ENCODE measurements around the gene MRPL4. TPM values are rescaled to one million over a fixed set of nuclear protein-coding genes. Genes with fewer than 3 reads are reported as not detected.

Gene MRPL4
- total and polyA plus RNA-seq, 2 of the 13 experiments (the other 11 are each of a cell fraction or from before 2014, with no cell fraction given): 40.6 to 42.5 TPM

DNA sequence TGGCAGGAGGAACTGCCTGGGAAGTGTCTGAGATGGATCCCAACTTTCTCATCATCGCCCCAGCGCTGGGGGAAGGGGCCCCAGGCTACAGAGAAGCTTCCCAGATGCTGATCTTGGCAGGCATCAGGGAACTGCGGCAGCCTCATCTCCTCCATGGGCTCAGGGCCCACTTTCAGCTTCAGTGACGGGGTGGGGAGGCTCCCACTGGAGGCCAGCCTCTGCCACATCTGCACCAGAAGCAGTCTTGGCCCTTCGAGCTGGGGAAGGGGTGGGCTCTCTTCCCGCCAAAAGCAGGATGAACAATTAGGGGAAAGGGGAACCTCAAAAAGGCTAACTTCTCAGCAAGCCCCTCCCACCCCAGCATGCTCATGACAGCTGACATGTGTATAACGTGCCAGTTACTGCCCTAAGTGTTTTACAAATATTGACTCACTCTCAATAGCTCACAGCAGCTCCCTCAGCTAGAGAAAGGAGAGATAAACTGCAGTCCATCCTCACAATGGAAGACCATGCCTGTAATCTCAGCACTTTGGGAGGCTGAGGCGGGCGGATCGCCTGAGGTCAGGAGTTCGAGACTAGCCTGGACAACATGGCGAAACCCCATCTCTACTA is 13.7 kb upstream of the MRPL4 start (continued):
- TF ChIP-seq, protein P1, sequence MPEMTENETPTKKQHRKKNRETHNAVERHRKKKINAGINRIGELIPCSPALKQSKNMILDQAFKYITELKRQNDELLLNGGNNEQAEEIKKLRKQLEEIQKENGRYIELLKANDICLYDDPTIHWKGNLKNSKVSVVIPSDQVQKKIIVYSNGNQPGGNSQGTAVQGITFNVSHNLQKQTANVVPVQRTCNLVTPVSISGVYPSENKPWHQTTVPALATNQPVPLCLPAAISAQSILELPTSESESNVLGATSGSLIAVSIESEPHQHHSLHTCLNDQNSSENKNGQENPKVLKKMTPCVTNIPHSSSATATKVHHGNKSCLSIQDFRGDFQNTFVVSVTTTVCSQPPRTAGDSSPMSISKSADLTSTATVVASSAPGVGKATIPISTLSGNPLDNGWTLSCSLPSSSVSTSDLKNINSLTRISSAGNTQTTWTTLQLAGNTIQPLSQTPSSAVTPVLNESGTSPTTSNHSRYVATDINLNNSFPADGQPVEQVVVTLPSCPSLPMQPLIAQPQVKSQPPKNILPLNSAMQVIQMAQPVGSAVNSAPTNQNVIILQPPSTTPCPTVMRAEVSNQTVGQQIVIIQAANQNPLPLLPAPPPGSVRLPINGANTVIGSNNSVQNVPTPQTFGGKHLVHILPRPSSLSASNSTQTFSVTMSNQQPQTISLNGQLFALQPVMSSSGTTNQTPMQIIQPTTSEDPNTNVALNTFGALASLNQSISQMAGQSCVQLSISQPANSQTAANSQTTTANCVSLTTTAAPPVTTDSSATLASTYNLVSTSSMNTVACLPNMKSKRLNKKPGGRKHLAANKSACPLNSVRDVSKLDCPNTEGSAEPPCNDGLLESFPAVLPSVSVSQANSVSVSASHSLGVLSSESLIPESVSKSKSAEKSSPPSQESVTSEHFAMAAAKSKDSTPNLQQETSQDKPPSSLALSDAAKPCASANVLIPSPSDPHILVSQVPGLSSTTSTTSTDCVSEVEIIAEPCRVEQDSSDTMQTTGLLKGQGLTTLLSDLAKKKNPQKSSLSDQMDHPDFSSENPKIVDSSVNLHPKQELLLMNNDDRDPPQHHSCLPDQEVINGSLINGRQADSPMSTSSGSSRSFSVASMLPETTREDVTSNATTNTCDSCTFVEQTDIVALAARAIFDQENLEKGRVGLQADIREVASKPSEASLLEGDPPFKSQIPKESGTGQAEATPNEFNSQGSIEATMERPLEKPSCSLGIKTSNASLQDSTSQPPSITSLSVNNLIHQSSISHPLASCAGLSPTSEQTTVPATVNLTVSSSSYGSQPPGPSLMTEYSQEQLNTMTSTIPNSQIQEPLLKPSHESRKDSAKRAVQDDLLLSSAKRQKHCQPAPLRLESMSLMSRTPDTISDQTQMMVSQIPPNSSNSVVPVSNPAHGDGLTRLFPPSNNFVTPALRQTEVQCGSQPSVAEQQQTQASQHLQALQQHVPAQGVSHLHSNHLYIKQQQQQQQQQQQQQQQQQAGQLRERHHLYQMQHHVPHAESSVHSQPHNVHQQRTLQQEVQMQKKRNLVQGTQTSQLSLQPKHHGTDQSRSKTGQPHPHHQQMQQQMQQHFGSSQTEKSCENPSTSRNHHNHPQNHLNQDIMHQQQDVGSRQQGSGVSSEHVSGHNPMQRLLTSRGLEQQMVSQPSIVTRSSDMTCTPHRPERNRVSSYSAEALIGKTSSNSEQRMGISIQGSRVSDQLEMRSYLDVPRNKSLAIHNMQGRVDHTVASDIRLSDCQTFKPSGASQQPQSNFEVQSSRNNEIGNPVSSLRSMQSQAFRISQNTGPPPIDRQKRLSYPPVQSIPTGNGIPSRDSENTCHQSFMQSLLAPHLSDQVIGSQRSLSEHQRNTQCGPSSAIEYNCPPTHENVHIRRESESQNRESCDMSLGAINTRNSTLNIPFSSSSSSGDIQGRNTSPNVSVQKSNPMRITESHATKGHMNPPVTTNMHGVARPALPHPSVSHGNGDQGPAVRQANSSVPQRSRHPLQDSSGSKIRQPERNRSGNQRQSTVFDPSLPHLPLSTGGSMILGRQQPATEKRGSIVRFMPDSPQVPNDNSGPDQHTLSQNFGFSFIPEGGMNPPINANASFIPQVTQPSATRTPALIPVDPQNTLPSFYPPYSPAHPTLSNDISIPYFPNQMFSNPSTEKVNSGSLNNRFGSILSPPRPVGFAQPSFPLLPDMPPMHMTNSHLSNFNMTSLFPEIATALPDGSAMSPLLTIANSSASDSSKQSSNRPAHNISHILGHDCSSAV (CRISPR knock-in tag; IDR thresholded peaks at IDR 0.05; ENCODE audit: borderline replicate concordance): no peak
- TF ChIP-seq PRMT3 (CRISPR knock-in tag; IDR thresholded peaks at IDR 0.05; ENCODE audit: borderline replicate concordance, low read depth): no peak
- TF ChIP-seq ZFP90 (CRISPR knock-in tag; IDR thresholded peaks at IDR 0.05; ENCODE audit: borderline replicate concordance): no peak
- TF ChIP-seq ZNF382 (CRISPR knock-in tag; IDR thresholded peaks at IDR 0.05; ENCODE audit: borderline replicate concordance): no peak
- TF ChIP-seq ZSCAN29 (CRISPR knock-in tag; conservative IDR thresholded peaks at IDR 0.05): no peak
- TF ChIP-seq, protein P2, sequence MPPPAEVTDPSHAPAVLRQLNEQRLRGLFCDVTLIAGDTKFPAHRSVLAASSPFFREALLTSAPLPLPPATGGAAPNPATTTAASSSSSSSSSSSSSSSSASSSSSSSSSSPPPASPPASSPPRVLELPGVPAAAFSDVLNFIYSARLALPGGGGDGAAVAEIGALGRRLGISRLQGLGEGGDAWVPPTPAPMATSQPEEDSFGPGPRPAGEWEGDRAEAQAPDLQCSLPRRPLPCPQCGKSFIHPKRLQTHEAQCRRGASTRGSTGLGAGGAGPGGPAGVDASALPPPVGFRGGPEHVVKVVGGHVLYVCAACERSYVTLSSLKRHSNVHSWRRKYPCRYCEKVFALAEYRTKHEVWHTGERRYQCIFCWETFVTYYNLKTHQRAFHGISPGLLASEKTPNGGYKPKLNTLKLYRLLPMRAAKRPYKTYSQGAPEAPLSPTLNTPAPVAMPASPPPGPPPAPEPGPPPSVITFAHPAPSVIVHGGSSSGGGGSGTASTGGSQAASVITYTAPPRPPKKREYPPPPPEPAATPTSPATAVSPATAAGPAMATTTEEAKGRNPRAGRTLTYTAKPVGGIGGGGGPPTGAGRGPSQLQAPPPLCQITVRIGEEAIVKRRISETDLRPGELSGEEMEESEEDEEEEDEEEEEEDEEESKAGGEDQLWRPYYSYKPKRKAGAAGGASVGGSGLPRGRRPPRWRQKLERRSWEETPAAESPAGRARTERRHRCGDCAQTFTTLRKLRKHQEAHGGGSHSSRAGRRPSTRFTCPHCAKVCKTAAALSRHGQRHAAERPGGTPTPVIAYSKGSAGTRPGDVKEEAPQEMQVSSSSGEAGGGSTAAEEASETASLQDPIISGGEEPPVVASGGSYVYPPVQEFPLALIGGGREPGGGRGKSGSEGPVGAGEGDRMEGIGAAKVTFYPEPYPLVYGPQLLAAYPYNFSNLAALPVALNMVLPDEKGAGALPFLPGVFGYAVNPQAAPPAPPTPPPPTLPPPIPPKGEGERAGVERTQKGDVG (CRISPR knock-in tag; IDR thresholded peaks at IDR 0.05; ENCODE audit: borderline replicate concordance): no peak
- TF ChIP-seq, protein P3, sequence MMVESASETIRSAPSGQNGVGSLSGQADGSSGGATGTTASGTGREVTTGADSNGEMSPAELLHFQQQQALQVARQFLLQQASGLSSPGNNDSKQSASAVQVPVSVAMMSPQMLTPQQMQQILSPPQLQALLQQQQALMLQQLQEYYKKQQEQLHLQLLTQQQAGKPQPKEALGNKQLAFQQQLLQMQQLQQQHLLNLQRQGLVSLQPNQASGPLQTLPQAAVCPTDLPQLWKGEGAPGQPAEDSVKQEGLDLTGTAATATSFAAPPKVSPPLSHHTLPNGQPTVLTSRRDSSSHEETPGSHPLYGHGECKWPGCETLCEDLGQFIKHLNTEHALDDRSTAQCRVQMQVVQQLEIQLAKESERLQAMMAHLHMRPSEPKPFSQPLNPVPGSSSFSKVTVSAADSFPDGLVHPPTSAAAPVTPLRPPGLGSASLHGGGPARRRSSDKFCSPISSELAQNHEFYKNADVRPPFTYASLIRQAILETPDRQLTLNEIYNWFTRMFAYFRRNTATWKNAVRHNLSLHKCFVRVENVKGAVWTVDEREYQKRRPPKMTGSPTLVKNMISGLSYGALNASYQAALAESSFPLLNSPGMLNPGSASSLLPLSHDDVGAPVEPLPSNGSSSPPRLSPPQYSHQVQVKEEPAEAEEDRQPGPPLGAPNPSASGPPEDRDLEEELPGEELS (CRISPR knock-in tag; IDR thresholded peaks at IDR 0.05): peak; percentile 71
- no peak for TF ChIP-seq SIX1 (CRISPR knock-in tag; IDR thresholded peaks at IDR 0.05; ENCODE audit: borderline replicate concordance)
- no peak for TF ChIP-seq ZNF761 (CRISPR knock-in tag; conservative IDR thresholded peaks at IDR 0.05)
- TF ChIP-seq KLF9 (CRISPR knock-in tag; IDR thresholded peaks at IDR 0.05; ENCODE audit: low read depth): no peak
- TF ChIP-seq, protein P4, sequence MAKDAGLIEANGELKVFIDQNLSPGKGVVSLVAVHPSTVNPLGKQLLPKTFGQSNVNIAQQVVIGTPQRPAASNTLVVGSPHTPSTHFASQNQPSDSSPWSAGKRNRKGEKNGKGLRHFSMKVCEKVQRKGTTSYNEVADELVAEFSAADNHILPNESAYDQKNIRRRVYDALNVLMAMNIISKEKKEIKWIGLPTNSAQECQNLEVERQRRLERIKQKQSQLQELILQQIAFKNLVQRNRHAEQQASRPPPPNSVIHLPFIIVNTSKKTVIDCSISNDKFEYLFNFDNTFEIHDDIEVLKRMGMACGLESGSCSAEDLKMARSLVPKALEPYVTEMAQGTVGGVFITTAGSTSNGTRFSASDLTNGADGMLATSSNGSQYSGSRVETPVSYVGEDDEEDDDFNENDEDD (CRISPR knock-in tag; IDR thresholded peaks at IDR 0.05; ENCODE audit: borderline replicate concordance): peak; percentile 37; the same call in 1 of the 2 replicates
- TF ChIP-seq ZNF766 (CRISPR knock-in tag; IDR thresholded peaks at IDR 0.05; ENCODE audit: borderline replicate concordance): no peak
- no peak for TF ChIP-seq ZNF614 (CRISPR knock-in tag; IDR thresholded peaks at IDR 0.05; ENCODE audit: borderline replicate concordance)
- TF ChIP-seq ZNF496 (CRISPR knock-in tag; IDR thresholded peaks at IDR 0.05; ENCODE audit: insufficient replicate concordance): no peak

Data from HepG2 (cell line).